ENCODE results near the gene PM20D1.
"Not testable (repeated sequence)": the region's sequence is repeated elsewhere in the genome, so short reads cannot be mapped to it uniquely, and the experiment has no call there.

The PM20D1 gene, protein sequence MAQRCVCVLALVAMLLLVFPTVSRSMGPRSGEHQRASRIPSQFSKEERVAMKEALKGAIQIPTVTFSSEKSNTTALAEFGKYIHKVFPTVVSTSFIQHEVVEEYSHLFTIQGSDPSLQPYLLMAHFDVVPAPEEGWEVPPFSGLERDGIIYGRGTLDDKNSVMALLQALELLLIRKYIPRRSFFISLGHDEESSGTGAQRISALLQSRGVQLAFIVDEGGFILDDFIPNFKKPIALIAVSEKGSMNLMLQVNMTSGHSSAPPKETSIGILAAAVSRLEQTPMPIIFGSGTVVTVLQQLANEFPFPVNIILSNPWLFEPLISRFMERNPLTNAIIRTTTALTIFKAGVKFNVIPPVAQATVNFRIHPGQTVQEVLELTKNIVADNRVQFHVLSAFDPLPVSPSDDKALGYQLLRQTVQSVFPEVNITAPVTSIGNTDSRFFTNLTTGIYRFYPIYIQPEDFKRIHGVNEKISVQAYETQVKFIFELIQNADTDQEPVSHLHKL

GRCh38 chr1:205849619-205850355, at the start of gene PM20D1:
Gene PM20D1, minus strand, starts transcription at chr1:205850132. Its CDS starts 60 bp downstream, at chr1:205850072.
- peak within 1 kb of the TSS; percentile 67; the same call in 1 of the 2 replicates for H3K9ac ChIP-seq
- H3K4me1 ChIP-seq: peaks cover 21% of the 10 kb centered on the region
- no peaks in the 10 kb centered on the region for H3K27me3 ChIP-seq
- H3K27ac ChIP-seq: peak within 1 kb of the TSS; percentile 51; the same call in 1 of the 2 replicates
- H3K9me3 ChIP-seq: peaks cover 22% of the 10 kb centered on the region
- no peaks in the 10 kb centered on the region for H4K20me1 ChIP-seq
- peak within 1 kb of the TSS; percentile 85 for H3K4me2 ChIP-seq
- peaks cover 16% of the 10 kb centered on the region for H3K36me3 ChIP-seq
- TF ChIP-seq Cebpa-rat (IDR thresholded peaks at IDR 0.05): no peak
- H3K4me3 ChIP-seq: peak within 1 kb of the TSS; percentile 63

- no peak overlapping the region for H3K27ac ChIP-seq
- H4K20me1 ChIP-seq: no peaks in the 10 kb centered on the region
- TF ChIP-seq Cebpa-rat (IDR thresholded peaks at IDR 0.05): no peak
Measured at GRCh38 chr1:205896351-205896750, 46.4 kb upstream of the PM20D1 start.

DNA sequence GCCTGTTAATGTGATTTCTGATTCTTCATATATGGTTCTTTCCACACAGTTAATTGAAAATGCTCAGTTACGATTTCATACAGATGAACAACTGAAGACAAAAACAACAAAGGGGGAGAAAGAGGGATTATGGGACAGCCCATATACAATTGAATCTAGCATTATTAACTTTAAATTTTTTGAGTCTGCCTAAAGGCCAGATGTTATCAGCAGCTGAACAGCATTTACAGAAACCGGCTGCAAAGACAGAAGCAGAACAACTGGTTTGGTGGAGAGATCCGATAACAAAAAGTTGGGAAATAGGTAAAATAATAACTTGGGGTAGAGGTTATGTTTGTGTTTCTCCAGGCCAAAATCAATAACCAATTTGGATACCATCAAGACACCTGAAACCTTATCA, 44.2 kb upstream of the PM20D1 start:
- H3K4me3 ChIP-seq, H3K27me3 ChIP-seq, H3K4me1 ChIP-seq, H4K20me1 ChIP-seq, H3K9ac ChIP-seq, H3K4me2 ChIP-seq, H3K27ac ChIP-seq: not testable (repeated sequence)
- H3K9me3 ChIP-seq: peaks cover 79% of the 10 kb centered on the region
- peaks cover 34% of the 10 kb centered on the region for H3K36me3 ChIP-seq

More at GRCh38 chr1:205896351-205896750, 46.4 kb upstream of the PM20D1 start:
- Histone ChIP-seq H3K27me3 (no peaks in the 10 kb centered on the region), H3K9ac (no peak overlapping the region), H3K4me3 (no peak overlapping the region), H3K4me1 (no peaks in the 10 kb centered on the region), H3K9me3 (peaks cover 79% of the 10 kb centered on the region), H3K4me2 (no peak overlapping the region), H3K36me3 (peaks cover 36% of the 10 kb centered on the region)

DNA sequence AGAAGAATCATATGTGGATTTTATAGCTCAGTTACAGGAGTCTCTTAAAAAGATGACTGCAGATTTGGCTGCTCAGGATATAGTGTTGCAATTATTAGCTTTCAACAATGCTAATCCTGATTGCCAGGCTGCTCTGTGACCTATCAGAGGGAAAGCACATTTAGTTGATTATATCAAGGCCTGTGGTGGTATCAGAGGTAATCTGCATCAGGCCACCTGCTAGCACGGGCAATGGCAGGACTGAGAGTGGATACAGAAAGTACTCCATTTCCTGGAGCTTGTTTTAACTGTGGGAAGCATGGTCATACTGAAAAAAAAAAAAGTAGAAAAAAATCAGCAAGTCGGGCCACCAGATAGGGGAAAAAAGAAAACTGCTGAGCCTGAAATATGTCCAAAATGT, 42.2 kb upstream of the PM20D1 start:
- H3K27ac ChIP-seq, H3K4me2 ChIP-seq: not testable (repeated sequence)
- H3K9me3 ChIP-seq: peaks cover 82% of the 10 kb centered on the region

DNA sequence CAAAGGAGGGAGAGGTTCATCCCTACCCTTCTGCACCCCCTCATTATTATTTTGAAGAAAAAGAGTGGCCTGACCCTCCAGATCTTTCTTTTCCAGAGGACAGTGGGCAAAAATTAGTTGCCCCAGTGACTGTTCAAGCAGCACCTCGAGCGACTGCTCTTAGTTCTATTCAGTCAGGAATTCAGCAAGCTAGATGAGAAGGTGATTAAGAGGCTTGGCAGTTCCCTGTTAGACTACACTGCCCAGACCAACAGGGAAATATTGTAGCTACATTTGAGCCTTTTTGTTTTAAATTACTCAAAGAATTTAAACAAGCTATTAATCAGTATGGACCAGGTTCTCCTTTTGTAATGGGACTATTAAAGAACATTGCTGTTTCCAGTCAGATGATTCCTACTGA, 41.5 kb upstream of the PM20D1 start:
- not testable (repeated sequence) for H4K20me1 ChIP-seq, H3K27ac ChIP-seq, H3K4me1 ChIP-seq, H3K4me2 ChIP-seq, H3K27me3 ChIP-seq, H3K4me3 ChIP-seq, H3K9ac ChIP-seq
- Histone ChIP-seq H3K36me3 (peaks cover 28% of the 10 kb centered on the region), H3K9me3 (peaks cover 84% of the 10 kb centered on the region)

More for the DNA sequence above, 42.2 kb upstream of the PM20D1 start:
- H3K4me1 ChIP-seq, H3K9ac ChIP-seq, H4K20me1 ChIP-seq, H3K27me3 ChIP-seq, H3K4me3 ChIP-seq: not testable (repeated sequence)
- H3K36me3 ChIP-seq: peaks cover 27% of the 10 kb centered on the region

GRCh38 chr1:205890631-205891030, 40.7 kb upstream of the PM20D1 start:
- not testable (repeated sequence) for H3K27ac ChIP-seq, H4K20me1 ChIP-seq, H3K4me1 ChIP-seq, H3K9ac ChIP-seq, H3K27me3 ChIP-seq, H3K4me3 ChIP-seq, H3K4me2 ChIP-seq
- peaks cover 85% of the 10 kb centered on the region for H3K9me3 ChIP-seq
- H3K36me3 ChIP-seq: peaks cover 20% of the 10 kb centered on the region; the same call in 1 of the 2 replicates

- Histone ChIP-seq H3K36me3 (peaks cover 16% of the 10 kb centered on the region; the same call in 1 of the 2 replicates), H3K9me3 (peaks cover 76% of the 10 kb centered on the region)
- not testable (repeated sequence) for H4K20me1 ChIP-seq, H3K4me1 ChIP-seq, H3K4me2 ChIP-seq, H3K4me3 ChIP-seq, H3K27me3 ChIP-seq, H3K9ac ChIP-seq, H3K27ac ChIP-seq
Measured at GRCh38 chr1:205889706-205890105, 39.8 kb upstream of the PM20D1 start.

GRCh38 chr1:205889006-205889405, 39.1 kb upstream of the PM20D1 start:
- Histone ChIP-seq H3K9me3 (peaks cover 70% of the 10 kb centered on the region), H3K36me3 (peaks cover 12% of the 10 kb centered on the region; the same call in 1 of the 2 replicates)
- not testable (repeated sequence) for H4K20me1 ChIP-seq, H3K4me2 ChIP-seq, H3K4me1 ChIP-seq, H3K4me3 ChIP-seq, H3K9ac ChIP-seq, H3K27me3 ChIP-seq, H3K27ac ChIP-seq

DNA sequence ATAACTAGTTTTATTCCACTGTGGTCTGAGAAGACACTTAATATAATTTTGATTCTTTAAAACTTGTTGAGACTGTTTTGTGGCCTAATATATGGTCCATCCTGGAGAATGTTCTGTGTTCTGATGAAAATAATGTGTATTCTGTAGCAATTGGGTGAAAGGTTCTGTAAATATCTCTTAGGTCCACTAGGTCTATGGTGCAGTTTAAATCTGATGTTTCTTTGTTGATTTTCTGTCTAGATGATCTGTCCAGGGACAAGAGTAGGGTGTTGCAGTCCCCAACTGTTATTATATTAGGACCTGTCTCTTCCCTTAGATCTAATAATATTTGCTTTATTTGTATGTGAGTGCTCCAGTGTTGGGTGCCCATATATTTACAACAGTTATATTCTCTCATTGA, 33.9 kb upstream of the PM20D1 start:
- Histone ChIP-seq H3K27ac (no peak overlapping the region), H3K4me3 (no peak overlapping the region), H3K9ac (no peak overlapping the region), H3K36me3 (0 out of 2 replicates have a peak, but pooled peaks cover 4% of the 10 kb centered on the region), H3K4me2 (no peak overlapping the region), H3K27me3 (no peaks in the 10 kb centered on the region), H3K9me3 (peaks cover 60% of the 10 kb centered on the region), H3K4me1 (no peaks in the 10 kb centered on the region), H4K20me1 (no peaks in the 10 kb centered on the region)
- TF ChIP-seq Cebpa-rat (IDR thresholded peaks at IDR 0.05): no peak

DNA sequence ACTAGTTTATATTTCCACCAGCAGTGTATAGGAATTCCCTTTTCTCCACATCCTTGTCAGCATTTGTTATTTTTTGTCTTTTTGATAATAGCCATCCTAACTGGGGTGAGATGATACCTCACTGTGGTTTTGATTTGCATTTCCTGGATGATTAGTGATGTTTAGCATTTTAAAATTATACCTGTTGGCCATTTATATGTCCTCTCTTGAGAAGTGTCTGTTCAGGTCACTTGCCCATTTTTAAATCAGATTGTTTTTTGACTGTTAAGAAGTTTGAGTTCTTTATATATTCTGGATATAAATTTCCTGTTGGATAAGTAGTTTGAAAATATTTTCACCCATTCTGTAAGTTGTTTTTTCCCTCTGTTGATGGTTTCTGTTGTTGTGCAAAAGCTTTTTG, 31.0 kb upstream of the PM20D1 start:
- TF ChIP-seq Cebpa-rat (IDR thresholded peaks at IDR 0.05): no peak
- Histone ChIP-seq H3K36me3 (no peaks in the 10 kb centered on the region), H3K9me3 (peaks cover 46% of the 10 kb centered on the region), H3K9ac (no peak overlapping the region), H3K4me1 (peaks cover 8% of the 10 kb centered on the region; the same call in 1 of the 2 replicates), H4K20me1 (no peaks in the 10 kb centered on the region), H3K27me3 (no peaks in the 10 kb centered on the region), H3K4me2 (no peak overlapping the region), H3K4me3 (no peak overlapping the region), H3K27ac (no peak overlapping the region)

Data from BLaER1 (cell line).